GM06990 (cell line): ENCODE results near the gene TBX15.

Experiments
- DNase-seq: peaks from one replicate; pipeline ENCODE4 v3.0.0-alpha.2; 2011; ENCODE audit not compliant: insufficient read length; ENCODE audit errors: extremely low read depth
- H3K27me3 ChIP-seq: replicated peaks from 2 replicates; pipeline ENCODE4 v1.6.0; 2011; ENCODE audit warnings: low read length; ENCODE audit not compliant: control insufficient read depth, insufficient read depth
- H3K36me3 ChIP-seq: 2 replicates; pipeline ENCODE4 v1.5.1; 2011; ENCODE audit warnings: low read length; ENCODE audit not compliant: control insufficient read depth, insufficient read depth
- H3K4me3 ChIP-seq: replicated peaks from 2 replicates; pipeline ENCODE4 v1.5.1; 2011; ENCODE audit warnings: low read depth, mild to moderate bottlenecking, control low read depth, low read length
- CTCF ChIP-seq: IDR thresholded peaks from 2 replicates; pipeline ENCODE4 v1.5.1; 2011; ENCODE audit warnings: low read length, control low read depth, mild to moderate bottlenecking, inconsistent platforms; ENCODE audit not compliant: insufficient read depth, poor library complexity, severe bottlenecking

TBX15 gene

DNA sequence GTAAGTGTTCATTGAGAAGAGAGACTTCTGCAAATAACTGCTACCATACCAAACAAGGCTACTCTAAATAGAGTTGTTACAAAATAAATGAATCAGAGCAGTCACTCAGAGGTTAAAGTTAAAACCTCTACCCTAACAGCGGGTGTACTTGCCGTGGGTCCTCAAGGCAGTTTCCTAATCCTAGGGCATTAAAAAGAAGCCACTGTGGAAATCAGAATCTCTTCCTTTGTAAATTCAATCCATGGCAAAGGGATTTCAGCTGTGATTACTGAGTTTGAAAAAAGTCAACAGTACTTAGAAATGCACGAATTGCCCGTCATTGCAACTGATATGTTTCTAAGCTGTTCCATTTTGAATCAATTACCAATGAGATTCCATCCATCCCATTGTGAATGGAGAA, 13.5 kb downstream of the TBX15 start:
- TF ChIP-seq CTCF, result no peak
- Histone ChIP-seq H3K36me3 (no peaks in the 10 kb centered on the region), H3K4me3 (no peak overlapping the region), H3K27me3 (peaks cover 1% of the 10 kb centered on the region; the same call in 1 of the 2 replicates)
- no peak for DNase-seq

DNA sequence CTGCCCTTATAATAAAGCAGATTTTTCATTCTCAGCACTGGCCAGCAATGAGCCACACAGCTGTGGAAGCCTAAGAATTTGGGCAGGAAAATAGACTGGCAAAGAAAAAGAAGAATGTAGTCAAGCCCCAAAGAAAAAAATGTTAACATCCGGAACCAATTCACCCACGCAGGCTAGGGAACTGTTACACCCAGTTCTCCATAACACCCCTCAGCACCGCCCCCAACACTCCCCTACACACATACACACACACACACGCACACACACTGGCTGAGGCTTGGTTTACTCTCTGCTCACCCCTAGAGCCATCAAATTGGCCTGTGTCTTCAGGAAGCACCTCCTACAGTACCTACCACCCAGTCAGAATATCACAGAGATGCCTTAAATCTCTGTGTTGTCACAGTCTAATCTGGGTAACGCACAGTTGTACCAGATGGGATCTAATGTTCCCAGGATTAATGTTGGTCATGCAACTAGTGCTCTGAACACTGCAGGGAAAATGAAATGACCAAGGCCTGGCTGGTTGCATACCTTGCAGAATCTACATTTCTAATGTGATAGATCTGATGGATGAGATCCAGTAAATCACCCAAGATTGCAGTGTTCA, 14.5 kb downstream of the TBX15 start:
- H3K4me3 ChIP-seq, result no peak overlapping the region
- DNase-seq, result no peak
- H3K27me3 ChIP-seq, result peaks cover 1% of the 10 kb centered on the region; the same call in 1 of the 2 replicates
- TF ChIP-seq CTCF, result no peak
- no peaks in the 10 kb centered on the region for H3K36me3 ChIP-seq

DNA sequence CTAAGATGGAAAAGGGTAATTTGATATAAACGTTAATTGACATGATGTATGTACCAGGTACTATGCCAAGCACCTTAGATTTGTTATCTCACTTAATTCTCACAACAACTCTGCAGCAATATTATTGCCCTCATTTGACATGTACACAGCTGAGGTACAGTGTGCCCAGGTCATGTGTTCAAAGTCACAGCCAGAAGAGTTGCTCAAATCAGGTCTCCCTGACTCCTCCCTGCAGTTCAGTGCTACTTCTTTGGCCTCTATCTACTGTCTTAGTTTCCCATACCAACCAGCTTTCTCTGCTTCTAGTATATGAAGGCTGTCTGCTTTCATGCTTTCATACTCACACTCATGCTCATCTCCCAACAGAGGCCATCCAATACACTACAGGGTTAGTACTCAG, 15.1 kb downstream of the TBX15 start:
- H3K4me3 ChIP-seq, result no peak overlapping the region
- DNase-seq, result no peak
- no peaks in the 10 kb centered on the region for H3K36me3 ChIP-seq
- peaks cover 1% of the 10 kb centered on the region; the same call in 1 of the 2 replicates for H3K27me3 ChIP-seq
- TF ChIP-seq CTCF, result no peak

DNA sequence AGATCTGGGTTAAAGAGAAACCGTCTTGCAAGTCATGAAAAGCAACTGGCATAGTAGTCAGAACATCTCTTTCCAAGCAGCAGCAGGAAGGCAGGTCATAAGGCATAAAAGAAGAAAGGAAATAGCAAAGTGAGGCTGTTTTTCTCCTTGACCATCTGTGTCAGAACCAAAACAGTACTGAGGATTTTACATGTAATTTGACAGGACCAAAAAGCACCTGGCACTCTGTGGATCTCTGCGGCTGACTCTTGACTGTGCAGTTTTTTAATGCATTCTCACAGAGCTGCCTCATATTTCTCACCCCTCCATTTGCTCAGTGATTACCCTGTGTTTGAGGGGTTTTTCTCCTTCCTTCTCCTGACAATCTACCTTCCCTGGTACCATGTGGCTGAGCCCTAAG, 17.7 kb downstream of the TBX15 start:
- Histone ChIP-seq H3K36me3 (no peaks in the 10 kb centered on the region), H3K4me3 (no peak overlapping the region), H3K27me3 (no peaks in the 10 kb centered on the region; the same call in 1 of the 2 replicates)
- no peak for DNase-seq
- no peak for TF ChIP-seq CTCF

DNA sequence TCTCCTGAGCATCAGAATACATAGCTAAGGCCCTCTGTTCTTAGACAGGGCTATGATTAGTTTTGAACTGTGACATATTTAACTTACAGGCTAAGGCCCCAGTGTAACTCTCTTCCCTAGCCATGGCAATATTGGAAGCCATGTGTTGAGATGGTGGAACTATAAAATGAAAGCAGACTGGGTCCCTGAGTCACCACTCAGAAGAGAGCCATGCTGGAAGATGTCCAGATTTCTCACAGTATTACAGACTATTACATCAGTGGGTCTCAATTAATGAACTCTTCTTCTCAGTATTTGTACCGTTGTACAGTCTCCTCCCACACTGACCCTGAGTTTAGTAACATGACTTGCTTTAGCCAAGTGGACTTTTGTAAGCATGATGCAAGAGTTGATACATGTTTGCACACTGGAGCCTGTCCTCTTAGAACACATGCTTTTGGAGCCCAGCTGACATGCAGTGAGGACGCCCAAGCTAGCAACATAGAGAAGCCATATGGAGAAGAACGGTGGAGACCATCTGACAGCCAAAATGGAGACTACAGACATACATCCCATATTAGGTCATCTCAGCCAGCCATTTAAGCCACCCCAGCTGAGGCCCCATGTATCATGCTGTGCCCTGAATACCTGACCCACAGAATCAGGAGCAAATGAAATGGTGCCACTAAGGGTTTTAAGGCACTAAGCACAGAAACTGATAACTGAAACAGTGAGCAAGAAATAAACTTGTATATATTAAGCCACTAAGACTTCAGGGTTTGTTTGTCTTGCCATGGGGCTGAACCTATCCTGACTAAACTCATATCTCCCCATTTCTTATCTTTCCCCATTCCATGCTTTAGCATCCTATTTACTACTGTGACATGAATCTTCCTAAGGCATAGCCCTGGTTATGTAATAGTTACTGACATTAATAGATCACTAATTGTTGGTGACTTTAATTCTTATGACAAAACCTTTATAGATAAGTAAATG, 24.4 kb downstream of the TBX15 start:
- Histone ChIP-seq H3K36me3 (no peaks in the 10 kb centered on the region), H3K4me3 (no peak overlapping the region), H3K27me3 (no peaks in the 10 kb centered on the region)
- no peak for DNase-seq
- TF ChIP-seq CTCF, result no peak
